Testis (tissue), 3 donors: Measurements from ENCODE around the gene SF3B3. TPM values are rescaled to one million over a fixed set of nuclear protein-coding genes. Genes with fewer than 3 reads are reported as not detected.
"Not testable (repeated sequence)": the region's sequence is repeated elsewhere in the genome, so short reads cannot be mapped to it uniquely, and the experiment has no call there.

ENCODE experiments used
- DNase-seq: peaks from one replicate; pipeline ENCODE4 v3.0.0-alpha.2; 2019
- H3K27ac ChIP-seq, 2 donors: fragments of 200-600 bp; sonication (generic); one replicate each; pipeline ENCODE4 v1.5.1; 2019
- H3K27me3 ChIP-seq: fragments of 200-600 bp; sonication (generic); one replicate; pipeline ENCODE4 v1.5.1; 2019
- H3K36me3 ChIP-seq: fragments of 200-600 bp; sonication (generic); one replicate; pipeline ENCODE4 v1.5.1; 2017; ENCODE audit warnings: low read depth; ENCODE audit errors: missing control alignments
- H3K4me1 ChIP-seq: fragments of 200-600 bp; sonication (generic); one replicate; pipeline ENCODE4 v1.5.1; 2019
- H3K4me3 ChIP-seq, 2 donors: fragments of 200-600 bp; sonication (generic); one replicate each; pipeline ENCODE4 v1.5.1; 2017 to 2019
- H3K9me3 ChIP-seq: fragments of 200-600 bp; sonication (generic); one replicate; pipeline ENCODE4 v1.5.1; 2017
- CTCF ChIP-seq, 3 experiments: fragments of 450-650 bp in 2 of 3; fragments of 200-600 bp in 1 of 3; sonication (generic) in 1 of 3; IDR thresholded peaks; one replicate each; pipeline ENCODE4 v1.5.1; 2016 to 2019; ENCODE audit warnings: antibody characterized with exemption in 3 of 3, mild to moderate bottlenecking in 2 of 3, moderate library complexity in 1 of 3
- POLR2A ChIP-seq: fragments of 450-650 bp; IDR thresholded peaks from one replicate; pipeline ENCODE4 v1.6.1; 2017; ENCODE audit warnings: antibody characterized with exemption, mild to moderate bottlenecking, moderate library complexity
- WGBS, 2 donors: methylation state at CpG; one replicate each; pipeline ENCODE4 v1.1.5; 2018; 5-methylcytosine and 5-hydroxymethylcytosine counted together
- intact Hi-C: fragments of 100-400 bp; cut with DNase I; formaldehyde crosslinking; loops from one replicate; pipeline ENCODE4 v1.15.1; 2023; ENCODE audit warnings: low total_unique reads
- polyA plus RNA-seq: library from polyadenylated mRNA; stranded (reverse); fragments of 350-450 nt; fragmentation: Illumina TruSeq; extraction: RNeasy Lipid Tissue Mini Kit (QIAGEN cat#74804); gene quantifications from one replicate; pipeline ENCODE4 v1.2.3, GENCODE V29; 2014; ENCODE audit warnings: low read depth, low replicate concordance; ENCODE audit not compliant: insufficient read depth
- total RNA-seq, 2 donors: library from RNA; depleted of rRNA; stranded (reverse); fragments of >200 nt; gene quantifications; one replicate each; pipeline ENCODE4 v1.2.3, GENCODE V29; 2016

The SF3B3 gene
- total and polyA plus RNA-seq, 3 donors from 2014 or later: 134 to 181 (median 143) TPM

GRCh38 chr16:70522216-70523075, 1.2 kb upstream of the SF3B3 start:
- Histone ChIP-seq H3K9me3 (no peaks in the 10 kb centered on the region), H3K4me1 (peaks cover 8% of the 10 kb centered on the region), H3K27me3 (no peaks in the 10 kb centered on the region), H3K36me3 (no peaks in the 10 kb centered on the region), H3K27ac (peak overlapping the region in 1 of 2 donors; percentile 87), H3K4me3 (peak overlapping the region; percentile 78 to 98)
- no peak for DNase-seq
- WGBS, 2 donors: 33 to 47% methylated on average over 17 to 18 of the region's 18 CpGs
- intact Hi-C loops: loop anchor here (10.0 kb wide), 1 partner anchor 132 kb away; no protein-coding TSS in a partner anchor
- TF ChIP-seq CTCF (IDR thresholded peaks at IDR 0.05) (no peak), POLR2A (no peak)

- Histone ChIP-seq H3K4me3 (peak within 1 kb of the TSS; percentile 78 to 98), H3K36me3 (no peaks in the 10 kb centered on the region), H3K4me1 (peaks cover 8% of the 10 kb centered on the region), H3K9me3 (no peaks in the 10 kb centered on the region), H3K27me3 (no peaks in the 10 kb centered on the region), H3K27ac (peak within 1 kb of the TSS; percentile 87 to 95)
- intact Hi-C loops: loop anchor here (10.0 kb wide), 1 partner anchor 132 kb away; no protein-coding TSS in a partner anchor
- peak; percentile 91 for DNase-seq
- WGBS, 2 donors: 0% methylated on average over 36 of the region's 36 CpGs
- TF ChIP-seq CTCF (IDR thresholded peaks at IDR 0.05): no peak
- TF ChIP-seq POLR2A: no peak
These were observed 407 bp upstream of the SF3B3 start, which contains the start of gene COG4 for GRCh38 chr16:70523076-70523742. TSS of gene COG4 (minus strand) at chr16:70523554. CDS start at chr16:70523543, 11 bp downstream.

GRCh38 chr16:70524399-70524825, 796 bp downstream of the SF3B3 start:
- not testable (repeated sequence) for H3K27me3 ChIP-seq, H3K36me3 ChIP-seq, H3K9me3 ChIP-seq, H3K4me1 ChIP-seq
- H3K27ac ChIP-seq: peak overlapping the region; percentile 87 to 95
- H3K4me3 ChIP-seq: peak overlapping the region; percentile 78 to 98
- DNase-seq: peak; percentile 53
- intact Hi-C loops: loop anchor here (10.0 kb wide), 1 partner anchor 130 kb away; no protein-coding TSS in a partner anchor
- 0 to 1% methylated on average over 22 to 24 of the region's 24 CpGs for WGBS, 2 donors

GRCh38 chr16:70526403-70526802, 2.8 kb downstream of the SF3B3 start:
- Histone ChIP-seq H3K4me3 (no peak overlapping the region), H3K4me1 (peaks cover 8% of the 10 kb centered on the region), H3K9me3 (no peaks in the 10 kb centered on the region), H3K27me3 (no peaks in the 10 kb centered on the region), H3K27ac (no peak overlapping the region), H3K36me3 (no peaks in the 10 kb centered on the region)
- 72 to 86% methylated on average over 6 of the region's 6 CpGs for WGBS, 2 donors
- intact Hi-C loops: loop anchor here (10.0 kb wide), 1 partner anchor 128 kb away; no protein-coding TSS in a partner anchor
- no peak for DNase-seq
- no peak for TF ChIP-seq POLR2A
- no peak for TF ChIP-seq CTCF (IDR thresholded peaks at IDR 0.05)
